Left kidney (tissue), 2 donors: ENCODE data around the gene DNAH17. TPM values are rescaled to one million over a fixed set of nuclear protein-coding genes. Genes with fewer than 3 reads are reported as not detected.

Experiments
- DNase-seq: peaks from one replicate; pipeline ENCODE4 v3.0.0-alpha.2; 2013
- polyA plus RNA-seq: library from polyadenylated mRNA; unstranded; fragments of 120-200 nt; gene quantifications from one replicate; pipeline ENCODE4 v1.2.1, GENCODE V29; 2013; ENCODE audit not compliant: insufficient read length

DNAH17 gene
- polyA plus RNA-seq, 1 donor, result 3.6 TPM

- DNase-seq, result no peak
Measured at GRCh38 chr17:78546476-78546875, 30.7 kb downstream of the DNAH17 start.

GRCh38 chr17:78544881-78545755, 32.1 kb downstream of the DNAH17 start:
- DNase-seq, result no peak

GRCh38 chr17:78541488-78542206, 35.5 kb downstream of the DNAH17 start:
- no peak for DNase-seq

- no peak for DNase-seq
Measured at GRCh38 chr17:78539781-78540180, 37.4 kb downstream of the DNAH17 start.

GRCh38 chr17:78538033-78538776, 39.0 kb downstream of the DNAH17 start:
- no peak for DNase-seq

GRCh38 chr17:78537217-78537860, 39.9 kb downstream of the DNAH17 start:
- no peak for DNase-seq

GRCh38 chr17:78535273-78536197, 41.7 kb downstream of the DNAH17 start:
- DNase-seq, result no peak

- no peak for DNase-seq
Measured at GRCh38 chr17:78534492-78535272, 42.5 kb downstream of the DNAH17 start.

GRCh38 chr17:78532922-78533640, 44.1 kb downstream of the DNAH17 start:
- DNase-seq, result no peak

GRCh38 chr17:78532311-78532710, 44.9 kb downstream of the DNAH17 start:
- no peak for DNase-seq

GRCh38 chr17:78530675-78531074, 46.5 kb downstream of the DNAH17 start:
- DNase-seq, result no peak

- no peak for DNase-seq
Measured at GRCh38 chr17:78529871-78530670, 47.1 kb downstream of the DNAH17 start.

GRCh38 chr17:78529251-78529650, 47.9 kb downstream of the DNAH17 start:
- DNase-seq, result no peak

- no peak for DNase-seq
Measured at GRCh38 chr17:78528541-78528940, 48.7 kb downstream of the DNAH17 start.

- DNase-seq, result no peak
Measured at GRCh38 chr17:78527345-78527744, 49.9 kb downstream of the DNAH17 start.

- no peak for DNase-seq
Measured at GRCh38 chr17:78526231-78527025, 50.8 kb downstream of the DNAH17 start.

GRCh38 chr17:78525511-78526160, 51.6 kb downstream of the DNAH17 start:
- no peak for DNase-seq
